ENCODE results near the gene LRFN4. TPM values are rescaled to one million over a fixed set of nuclear protein-coding genes. Genes with fewer than 3 reads are reported as not detected.

The LRFN4 gene
- total and polyA plus RNA-seq, 10 of the 15 experiments (the other 5 are each of a cell fraction or from before 2014, with no cell fraction given), result 0.03 to 43.8 (median 4.9) TPM

DNA sequence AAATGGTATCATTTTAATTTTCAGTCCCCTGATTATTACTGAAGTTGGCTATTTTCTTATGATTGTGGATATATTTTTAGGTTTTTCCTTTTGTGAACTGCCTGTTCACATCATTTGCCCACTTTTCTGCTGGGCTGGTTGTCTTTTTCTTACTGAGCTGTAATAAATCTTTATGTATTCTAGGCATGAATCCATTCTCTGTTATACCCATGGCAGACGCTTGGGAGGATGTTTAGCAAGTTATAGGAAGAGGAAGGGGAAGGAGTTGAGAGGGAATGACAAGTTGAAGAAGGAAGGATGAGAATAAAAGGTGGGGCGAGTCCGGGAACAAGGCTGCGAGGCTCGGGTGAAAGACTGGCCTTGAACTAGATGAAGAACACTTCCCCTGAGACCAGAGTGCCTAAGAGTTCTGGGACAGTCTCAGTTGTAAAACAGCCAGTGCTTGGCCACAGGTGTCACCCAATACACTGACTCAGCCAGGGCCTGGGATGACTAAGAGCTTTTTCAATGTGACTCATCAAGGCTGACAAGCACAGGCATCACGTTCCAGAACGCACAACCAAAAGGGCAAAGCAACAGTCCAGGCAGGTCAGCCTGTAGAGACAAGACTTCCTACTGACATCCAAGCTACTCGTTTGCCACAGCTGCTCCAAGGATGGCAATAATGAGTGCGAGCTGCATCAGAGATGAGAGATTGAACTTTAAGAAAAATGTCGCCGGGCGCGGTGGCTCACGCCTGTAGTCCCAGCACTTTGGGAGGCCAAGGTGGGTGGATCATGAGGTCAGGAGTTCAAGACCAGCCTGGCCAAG lies 35.2 kb downstream of the LRFN4 start:
- Histone ChIP-seq H3K27me3 (replicated peaks in 1 of 2; ENCODE audit: control insufficient read depth in 2 of 2, insufficient read depth in 2 of 2, low read length in 1 of 2) (peaks cover 0 to 2% of the 10 kb centered on the region in 2 experiments; a peak in 2 of 4 replicates), H3K9me3 (replicated peaks; ENCODE audit: control insufficient read depth, insufficient read depth, low read length) (no peaks in the 10 kb centered on the region; the same call in 1 of the 3 replicates), H3K4me1 (ENCODE audit: control insufficient read depth, insufficient read depth, low read length) (peaks cover 15% of the 10 kb centered on the region), H3K79me2 (ENCODE audit: control insufficient read depth, insufficient read depth, low read length) (no peaks in the 10 kb centered on the region), H4K20me1 (ENCODE audit: control insufficient read depth, insufficient read depth) (no peaks in the 10 kb centered on the region; the same call in 1 of the 2 replicates), H3K9ac (ENCODE audit: control insufficient read depth, insufficient read depth, low read length) (no peak overlapping the region), H3K4me2 (ENCODE audit: control insufficient read depth, insufficient read depth) (0 out of 2 replicates have a peak overlapping the region, but pooled peaks have one; percentile 17), H3K36me3 (ENCODE audit: control insufficient read depth in 2 of 2, insufficient read depth in 2 of 2, low read length in 1 of 2) (no peaks in the 10 kb centered on the region), H2AFZ (ENCODE audit: control insufficient read depth, low read depth, low read length) (no peak overlapping the region), H3K27ac (ENCODE audit: control insufficient read depth, insufficient read depth) (no peak overlapping the region), H3K4me3 (no peak overlapping the region)
- POLR2A ChIA-PET, result no interaction called here
- RAD21 ChIA-PET (ENCODE audit: unreplicated experiment), result interaction anchor here (1.2 kb wide), 1 partner anchor 197 kb away, joined by 3 read pairs; no protein-coding TSS in a partner anchor
- FAIRE-seq (peak; percentile 99), DNase-seq (ENCODE audit: low read depth, low spot score) (peak; percentile 88), ATAC-seq (peak; percentile 100)
- WGBS (ENCODE audit: insufficient coverage, insufficient replicate concordance, low lambda C conversion rate, missing lambda C conversion rate), result 37% methylated on average over 14 of the region's 14 CpGs
- BruUV-seq (replicated peaks), result no TSS peak
- CTCF ChIA-PET, result interaction anchor here (1.2 kb wide), 1 partner anchor 8 kb away, joined by 3 read pairs; no protein-coding TSS in a partner anchor
- intact Hi-C loops (cut with micrococcal nuclease; ENCODE audit: unreplicated experiment) (no loop called here), in situ Hi-C loops (cut with MboI) (no loop called here)
- SMC1A ChIA-PET (ENCODE audit: uncharacterized antibody, unreplicated experiment), result no interaction called here
- peak; percentile 85 for TF ChIP-seq JUND (IDR thresholded peaks at IDR 0.05; ENCODE audit: low read depth, low read length)
- peak; percentile 68 to 73; a peak in 2 of 4 replicates for TF ChIP-seq EP300 (IDR thresholded peaks at IDR 0.05; ENCODE audit: borderline replicate concordance in 1 of 2, control insufficient read depth in 1 of 2, low read depth in 2 of 2, low read length in 2 of 2)
- TF ChIP-seq STAT1 (conservative IDR thresholded peaks at IDR 0.05), result no peak
- TF ChIP-seq, protein P1, sequence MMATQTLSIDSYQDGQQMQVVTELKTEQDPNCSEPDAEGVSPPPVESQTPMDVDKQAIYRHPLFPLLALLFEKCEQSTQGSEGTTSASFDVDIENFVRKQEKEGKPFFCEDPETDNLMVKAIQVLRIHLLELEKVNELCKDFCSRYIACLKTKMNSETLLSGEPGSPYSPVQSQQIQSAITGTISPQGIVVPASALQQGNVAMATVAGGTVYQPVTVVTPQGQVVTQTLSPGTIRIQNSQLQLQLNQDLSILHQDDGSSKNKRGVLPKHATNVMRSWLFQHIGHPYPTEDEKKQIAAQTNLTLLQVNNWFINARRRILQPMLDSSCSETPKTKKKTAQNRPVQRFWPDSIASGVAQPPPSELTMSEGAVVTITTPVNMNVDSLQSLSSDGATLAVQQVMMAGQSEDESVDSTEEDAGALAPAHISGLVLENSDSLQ (IDR thresholded peaks at IDR 0.05), result peak; percentile 68
- peak; percentile 95; the same call in 1 of the 2 replicates for TF ChIP-seq BCL11A (IDR thresholded peaks at IDR 0.05; ENCODE audit: low read depth, low read length)
- TF ChIP-seq RUNX3 (IDR thresholded peaks at IDR 0.05; ENCODE audit: low read length), result peak; percentile 84
- TF ChIP-seq, protein P2, sequence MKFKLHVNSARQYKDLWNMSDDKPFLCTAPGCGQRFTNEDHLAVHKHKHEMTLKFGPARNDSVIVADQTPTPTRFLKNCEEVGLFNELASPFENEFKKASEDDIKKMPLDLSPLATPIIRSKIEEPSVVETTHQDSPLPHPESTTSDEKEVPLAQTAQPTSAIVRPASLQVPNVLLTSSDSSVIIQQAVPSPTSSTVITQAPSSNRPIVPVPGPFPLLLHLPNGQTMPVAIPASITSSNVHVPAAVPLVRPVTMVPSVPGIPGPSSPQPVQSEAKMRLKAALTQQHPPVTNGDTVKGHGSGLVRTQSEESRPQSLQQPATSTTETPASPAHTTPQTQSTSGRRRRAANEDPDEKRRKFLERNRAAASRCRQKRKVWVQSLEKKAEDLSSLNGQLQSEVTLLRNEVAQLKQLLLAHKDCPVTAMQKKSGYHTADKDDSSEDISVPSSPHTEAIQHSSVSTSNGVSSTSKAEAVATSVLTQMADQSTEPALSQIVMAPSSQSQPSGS (IDR thresholded peaks at IDR 0.05; ENCODE audit: low read length), result peak; percentile 87
- no peak for TF ChIP-seq POLR2AphosphoS5 (IDR thresholded peaks at IDR 0.05; ENCODE audit: low read length)
- peak in 1 of 2 experiments; percentile 70; a peak in 2 of 4 replicates for TF ChIP-seq ETV6 (conservative IDR thresholded peaks at IDR 0.05 in 1 of 2, IDR thresholded peaks at IDR 0.05 in 1 of 2; ENCODE audit: borderline replicate concordance in 1 of 2, low read depth in 1 of 2)
- no peak for TF ChIP-seq NFYB (IDR thresholded peaks at IDR 0.05; ENCODE audit: insufficient read depth, low read depth, low read length)
- TF ChIP-seq TBL1XR1 (IDR thresholded peaks at IDR 0.05; ENCODE audit: low read depth, low read length), result peak; percentile 60; the same call in 1 of the 2 replicates
- TF ChIP-seq CBX5 (IDR thresholded peaks at IDR 0.05; ENCODE audit: low read depth), result peak; percentile 67; the same call in 1 of the 2 replicates
- peak; percentile 100 for TF ChIP-seq JUNB (IDR thresholded peaks at IDR 0.05)
- no peak for TF ChIP-seq TARDBP (IDR thresholded peaks at IDR 0.05; ENCODE audit: borderline replicate concordance)
- TF ChIP-seq MYB (IDR thresholded peaks at IDR 0.05; ENCODE audit: borderline replicate concordance, low read depth, low read length), result no peak
- peak; percentile 85; the same call in 1 of the 2 replicates for TF ChIP-seq CREM (IDR thresholded peaks at IDR 0.05; ENCODE audit: low read depth)
- no peak for TF ChIP-seq YY1 (IDR thresholded peaks at IDR 0.05; ENCODE audit: low read depth, low read length)
- peak in 1 of 2 experiments; percentile 92; a peak in 2 of 4 replicates for TF ChIP-seq SRF (IDR thresholded peaks at IDR 0.05; ENCODE audit: low read depth in 2 of 2, low read length in 2 of 2)
- TF ChIP-seq EED (IDR thresholded peaks at IDR 0.05; ENCODE audit: low read depth), result peak; percentile 85
- TF ChIP-seq CHD1 (IDR thresholded peaks at IDR 0.05; ENCODE audit: low read depth, low read length), result no peak
- no peak for TF ChIP-seq ZNF622 (IDR thresholded peaks at IDR 0.05)
